Spleen (tissue), 11 donors: ENCODE data around the gene BANP. TPM values are rescaled to one million over a fixed set of nuclear protein-coding genes. Genes with fewer than 3 reads are reported as not detected.
"Not testable (repeated sequence)": the region's sequence is repeated elsewhere in the genome, so short reads cannot be mapped to it uniquely, and the experiment has no call there.

Source experiments
- DNase-seq: peaks from one replicate; pipeline ENCODE4 v3.0.0-alpha.2; 2020
- H3K27ac ChIP-seq, 8 donors: fragments of 200-600 bp; sonication (generic) in 7 of 8; 1 replicate in 4 of 8; 2 replicates in 4 of 8; pipeline versions ENCODE4 v1.5.0 to v1.8.0; 2016 to 2021; ENCODE audit warnings: inconsistent platforms in 4 of 8, mild to moderate bottlenecking in 4 of 8, moderate library complexity in 1 of 8
- H3K27me3 ChIP-seq, 7 donors: fragments of 200-600 bp; sonication (generic) in 6 of 7; replicated peaks in 1 of 7; 1 replicate in 4 of 7; 2 replicates in 3 of 7; pipeline versions ENCODE4 v1.5.0 to v1.8.0; 2016 to 2021; ENCODE audit warnings: inconsistent platforms in 3 of 7, mild to moderate bottlenecking in 1 of 7
- H3K36me3 ChIP-seq, 6 donors: fragments of 200-600 bp; sonication (generic) in 5 of 6; 1 replicate in 4 of 6; 2 replicates in 2 of 6; pipeline versions ENCODE4 v1.5.0 to v1.8.0; 2016 to 2021; ENCODE audit warnings: inconsistent platforms in 2 of 6
- H3K4me1 ChIP-seq, 6 donors: fragments of 200-600 bp; sonication (generic) in 5 of 6; 1 replicate in 3 of 6; 2 replicates in 3 of 6; pipeline versions ENCODE4 v1.5.0 to v1.8.0; 2016 to 2021; ENCODE audit warnings: inconsistent platforms in 3 of 6
- H3K4me3 ChIP-seq, 8 donors: fragments of 200-600 bp; sonication (generic) in 7 of 8; 1 replicate in 4 of 8; 2 replicates in 4 of 8; pipeline versions ENCODE4 v1.5.0 to v1.8.0; 2016 to 2021; ENCODE audit warnings: inconsistent platforms in 4 of 8, mild to moderate bottlenecking in 4 of 8, moderate library complexity in 2 of 8
- H3K9me3 ChIP-seq, 8 donors: fragments of 200-600 bp; sonication (generic) in 7 of 8; 1 replicate in 4 of 8; 2 replicates in 4 of 8; pipeline versions ENCODE4 v1.5.0 to v1.8.0; 2016 to 2021; ENCODE audit warnings: inconsistent platforms in 4 of 8
- POLR2A ChIP-seq, 3 donors: fragments of 450-650 bp; IDR thresholded peaks; one replicate each; pipeline ENCODE4 v1.5.1; 2017; ENCODE audit warnings: antibody characterized with exemption in 3 of 3, mild to moderate bottlenecking in 1 of 3
- POLR2AphosphoS5 ChIP-seq, 3 donors: sonication (generic); formaldehyde crosslinking; IDR thresholded peaks; one replicate each; pipeline ENCODE4 v1.5.1; 2017; ENCODE audit warnings: antibody characterized with exemption in 3 of 3
- WGBS, 5 donors: extraction: QIAGEN DNeasy Blood & Tissue Kit in 3 of 5; methylation state at CpG; one replicate each; pipeline versions ENCODE4 v1.1.5 to v1.1.7; 2013 to 2018; 5-methylcytosine and 5-hydroxymethylcytosine counted together
- intact Hi-C: fragments of 100-400 bp; cut with DNase I; formaldehyde crosslinking; loops from one replicate; pipeline ENCODE4 v1.15.0; 2023; ENCODE audit warnings: low total_unique reads
- polyA plus RNA-seq, 3 donors: library from polyadenylated mRNA; stranded (reverse); fragments of 200-250 nt; gene quantifications; one replicate each; pipeline ENCODE4 v1.2.1, GENCODE V29; 2013
- total RNA-seq, 7 donors: library from RNA; depleted of rRNA in 3 of 7; stranded (reverse); fragments of >200 nt in 3 of 7; fragmentation: NEBNext Ultra II Directional in 4 of 7; extraction: Animal tissue kit (Norgen Biotek cat#: 25700) in 4 of 7; gene quantifications; one replicate each; pipeline versions ENCODE4 v1.1.0 to v1.2.1, GENCODE V29; 2016 to 2021
- TF ChIP-seq, protein P1 (sequence below), 11 experiments: fragments of 200-600 bp in 7 of 11; fragments of 450-650 bp in 4 of 11; sonication (generic) in 4 of 11; IDR thresholded peaks in 8 of 11; conservative IDR thresholded peaks in 3 of 11; 1 replicate in 7 of 11; 2 replicates in 4 of 11; pipeline versions ENCODE4 v1.4.0 to v1.8.0; 2016 to 2021; ENCODE audit warnings: antibody characterized with exemption in 11 of 11, inconsistent platforms in 4 of 11, mild to moderate bottlenecking in 1 of 11
- donor health status: healthy with polysubstance abuse.
- donor health status: DM: no; HTN: no; CAD: no; lungs with moderate emphysema.
- donor health status: DM: no; HTN: no; CAD: no.
- donor health status: Bipolar disorder and iron deficiency.
- donor health status: healthy.
- donor health status: DM: no; HTN: no; CAD: no.
- donor health status: DM: yes; HTN: yes; CAD: no.

BANP gene
- total and polyA plus RNA-seq, 10 donors: 15.9 to 57.1 (median 42.7) TPM

DNA sequence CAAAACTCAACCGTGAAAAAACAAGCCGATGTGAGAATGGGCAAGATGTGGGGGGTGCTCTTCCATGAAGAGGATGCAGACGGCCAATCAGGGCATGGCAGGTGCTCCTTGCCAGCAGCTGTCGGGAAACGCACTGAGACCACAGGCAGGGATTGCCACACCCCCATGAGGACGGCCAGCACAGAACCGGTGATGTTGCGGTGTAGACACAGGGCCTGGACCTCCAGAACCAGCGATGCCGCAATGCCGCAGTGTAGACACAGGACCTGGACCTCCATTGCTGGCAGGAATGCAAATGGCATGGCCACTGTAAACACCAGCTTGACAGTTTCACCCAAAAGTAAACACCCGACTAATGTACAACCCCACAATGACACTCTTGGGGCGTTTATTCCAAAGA, 164.9 kb downstream of the BANP start:
- H3K27me3 ChIP-seq: peaks cover 0 to 12% (median 0%) of the 10 kb centered on the region in 7 donors
- TF ChIP-seq, protein P1, sequence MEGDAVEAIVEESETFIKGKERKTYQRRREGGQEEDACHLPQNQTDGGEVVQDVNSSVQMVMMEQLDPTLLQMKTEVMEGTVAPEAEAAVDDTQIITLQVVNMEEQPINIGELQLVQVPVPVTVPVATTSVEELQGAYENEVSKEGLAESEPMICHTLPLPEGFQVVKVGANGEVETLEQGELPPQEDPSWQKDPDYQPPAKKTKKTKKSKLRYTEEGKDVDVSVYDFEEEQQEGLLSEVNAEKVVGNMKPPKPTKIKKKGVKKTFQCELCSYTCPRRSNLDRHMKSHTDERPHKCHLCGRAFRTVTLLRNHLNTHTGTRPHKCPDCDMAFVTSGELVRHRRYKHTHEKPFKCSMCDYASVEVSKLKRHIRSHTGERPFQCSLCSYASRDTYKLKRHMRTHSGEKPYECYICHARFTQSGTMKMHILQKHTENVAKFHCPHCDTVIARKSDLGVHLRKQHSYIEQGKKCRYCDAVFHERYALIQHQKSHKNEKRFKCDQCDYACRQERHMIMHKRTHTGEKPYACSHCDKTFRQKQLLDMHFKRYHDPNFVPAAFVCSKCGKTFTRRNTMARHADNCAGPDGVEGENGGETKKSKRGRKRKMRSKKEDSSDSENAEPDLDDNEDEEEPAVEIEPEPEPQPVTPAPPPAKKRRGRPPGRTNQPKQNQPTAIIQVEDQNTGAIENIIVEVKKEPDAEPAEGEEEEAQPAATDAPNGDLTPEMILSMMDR (IDR thresholded peaks at IDR 0.05 in 8 of 11, conservative IDR thresholded peaks at IDR 0.05 in 3 of 11): no peak
- no peak for TF ChIP-seq POLR2A (IDR thresholded peaks at IDR 0.05)
- no peak for TF ChIP-seq POLR2AphosphoS5 (IDR thresholded peaks at IDR 0.05)
- no peak overlapping the region for H3K4me3 ChIP-seq
- intact Hi-C loops: no loop called here
- no peaks in the 10 kb centered on the region for H3K9me3 ChIP-seq
- H3K4me1 ChIP-seq: no peaks in the 10 kb centered on the region
- WGBS, 5 donors: 85 to 90% (median 86%) methylated on average over 13 of the region's 13 CpGs
- no peak for DNase-seq
- no peaks in the 10 kb centered on the region for H3K36me3 ChIP-seq
- H3K27ac ChIP-seq: no peak overlapping the region

GRCh38 chr16:88117476-88117868, 166.2 kb downstream of the BANP start:
- TF ChIP-seq POLR2A (IDR thresholded peaks at IDR 0.05) (no peak), POLR2AphosphoS5 (IDR thresholded peaks at IDR 0.05) (no peak)
- TF ChIP-seq, protein P1 (IDR thresholded peaks at IDR 0.05 in 8 of 11, conservative IDR thresholded peaks at IDR 0.05 in 3 of 11): no peak
- Histone ChIP-seq H3K9me3 (no peaks in the 10 kb centered on the region), H3K4me1 (no peaks in the 10 kb centered on the region), H3K36me3 (no peaks in the 10 kb centered on the region), H3K27me3 (peaks cover 0 to 12% (median 0%) of the 10 kb centered on the region in 7 donors), H3K4me3 (no peak overlapping the region), H3K27ac (no peak overlapping the region)
- intact Hi-C loops: no loop called here
- WGBS, 5 donors: 89 to 96% (median 92%) methylated on average over 20 of the region's 20 CpGs
- DNase-seq: no peak

DNA sequence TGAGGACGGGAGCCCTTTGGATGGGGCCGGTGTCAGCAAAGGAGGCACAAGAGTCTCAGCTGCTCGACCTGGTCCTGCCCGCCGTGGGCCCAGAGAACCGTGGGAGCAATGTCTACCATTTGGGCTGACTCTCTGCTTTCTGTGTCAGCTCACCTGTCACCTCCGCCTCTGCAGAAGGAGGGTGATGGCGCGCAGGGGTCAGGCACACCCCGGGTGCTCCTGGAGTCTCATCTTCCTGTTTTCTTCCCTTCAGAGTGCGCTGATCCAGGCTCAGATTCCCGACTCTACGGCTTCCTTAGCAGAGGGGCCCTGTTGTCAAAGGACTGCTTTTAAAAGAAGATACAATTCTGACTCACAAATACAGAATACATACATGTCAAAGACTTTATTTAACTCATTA, 167.1 kb downstream of the BANP start:
- no peaks in the 10 kb centered on the region for H3K4me1 ChIP-seq
- H3K9me3 ChIP-seq: no peaks in the 10 kb centered on the region
- TF ChIP-seq POLR2A (IDR thresholded peaks at IDR 0.05) (no peak), POLR2AphosphoS5 (IDR thresholded peaks at IDR 0.05) (no peak)
- TF ChIP-seq, protein P1 (IDR thresholded peaks at IDR 0.05 in 8 of 11, conservative IDR thresholded peaks at IDR 0.05 in 3 of 11): no peak
- 67 to 79% (median 75%) methylated on average over 13 of the region's 13 CpGs for WGBS, 5 donors
- intact Hi-C loops: no loop called here
- H3K27me3 ChIP-seq: peaks cover 0 to 12% (median 0%) of the 10 kb centered on the region in 7 donors
- no peak for DNase-seq
- no peak overlapping the region for H3K27ac ChIP-seq
- H3K36me3 ChIP-seq: no peaks in the 10 kb centered on the region
- no peak overlapping the region for H3K4me3 ChIP-seq

DNA sequence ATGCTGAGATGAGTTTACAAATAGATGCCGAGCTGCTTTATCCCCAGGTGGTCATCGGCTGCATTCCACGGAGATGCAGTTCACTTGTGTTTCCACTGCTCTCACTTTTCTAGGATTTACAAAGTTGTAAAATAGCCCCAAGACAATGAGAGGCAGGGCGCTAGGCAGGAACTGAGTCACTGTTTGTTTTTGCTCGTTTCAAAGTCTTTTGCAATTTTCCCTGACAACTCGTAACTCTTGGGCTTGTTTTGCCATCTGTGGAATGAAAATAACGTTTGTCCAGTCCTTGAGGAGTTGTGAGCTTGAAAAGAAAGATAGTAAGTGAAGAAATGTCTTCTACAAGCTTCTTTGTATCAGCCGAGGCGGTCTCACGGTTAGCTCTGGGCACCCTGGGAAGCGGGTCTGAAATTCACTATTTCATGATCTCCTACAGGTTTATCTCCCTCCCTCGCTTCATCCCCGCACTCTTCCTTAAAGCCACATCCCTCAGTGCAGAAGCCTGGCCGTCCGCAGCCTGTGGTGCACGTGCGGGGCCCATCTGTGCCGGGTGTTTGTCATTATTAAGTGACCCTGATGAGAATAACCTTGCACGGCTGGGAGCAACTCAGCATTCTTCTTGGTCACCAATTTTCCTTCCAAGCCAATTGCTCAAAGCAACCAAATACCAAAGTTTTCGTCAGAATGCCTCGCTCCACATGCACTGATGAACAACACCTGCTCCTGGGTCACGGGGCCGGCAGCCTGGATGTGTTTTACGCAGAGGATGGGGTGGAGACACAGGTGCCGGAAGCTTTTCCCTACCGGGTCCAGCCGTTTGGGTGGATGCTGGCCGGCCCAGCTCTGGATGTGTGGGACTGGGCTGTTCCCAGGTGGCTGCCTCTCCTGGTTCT, 167.9 kb downstream of the BANP start:
- not testable (repeated sequence) for DNase-seq

GRCh38 chr16:88119881-88120751, 168.9 kb downstream of the BANP start:
- intact Hi-C loops, H3K4me1 ChIP-seq, H3K9me3 ChIP-seq, DNase-seq, H3K36me3 ChIP-seq, H3K27ac ChIP-seq, H3K4me3 ChIP-seq, H3K27me3 ChIP-seq: not testable (repeated sequence)
- WGBS, 5 donors: 89 to 95% (median 92%) methylated on average over 39 to 49 of the region's 49 CpGs

More for the DNA sequence above, 167.9 kb downstream of the BANP start:
- H3K36me3 ChIP-seq, H3K4me1 ChIP-seq, H3K9me3 ChIP-seq, intact Hi-C loops, H3K27ac ChIP-seq, H3K4me3 ChIP-seq: not testable (repeated sequence)
- H3K27me3 ChIP-seq: peaks cover 0 to 12% (median 0%) of the 10 kb centered on the region in 7 donors
- 43 to 60% (median 50%) methylated on average over 20 to 28 of the region's 28 CpGs for WGBS, 5 donors
